Pulmonary artery endothelial cell (primary cell): ENCODE data around the gene GRIA4. TPM values are rescaled to one million over a fixed set of nuclear protein-coding genes. Genes with fewer than 3 reads are reported as not detected.

Experiments
- DNase-seq: peaks from one replicate; pipeline ENCODE4 v3.0.0-alpha.2; 2011; ENCODE audit warnings: low read depth, low spot score
- total RNA-seq: library from RNA; depleted of rRNA; stranded (reverse); fragments of >200 nt; gene quantifications from 2 replicates; pipeline ENCODE4 v1.2.3, GENCODE V29; 2014

GRIA4 gene
- total RNA-seq, 1 donor from 2014 or later, result 1.5 TPM

- no peak for DNase-seq
Measured at GRCh38 chr11:105636496-105636895, 26.6 kb downstream of the GRIA4 start.

- DNase-seq, result no peak
Measured at GRCh38 chr11:105639527-105639926, 29.7 kb downstream of the GRIA4 start.

- no peak for DNase-seq
Measured at GRCh38 chr11:105641433-105641832, 31.6 kb downstream of the GRIA4 start.

DNA sequence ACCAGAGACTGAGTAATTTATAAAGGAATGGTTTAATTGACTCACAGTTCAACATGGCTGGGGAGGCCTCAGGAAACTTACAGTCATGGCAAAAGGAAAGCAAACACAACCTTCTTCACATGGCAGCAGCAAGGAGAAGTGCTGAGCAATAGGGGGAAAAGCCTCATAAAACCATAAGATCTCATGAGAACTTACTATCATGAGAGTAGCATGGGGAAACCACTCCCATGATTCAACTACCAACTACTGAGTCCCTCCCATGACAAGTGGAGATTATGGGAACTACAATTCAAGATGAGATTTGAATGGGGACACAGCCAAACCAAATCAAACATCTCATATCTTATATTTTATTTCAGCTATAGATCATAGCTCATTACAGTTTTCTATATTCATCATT is 33.0 kb downstream of the GRIA4 start:
- no peak for DNase-seq

DNA sequence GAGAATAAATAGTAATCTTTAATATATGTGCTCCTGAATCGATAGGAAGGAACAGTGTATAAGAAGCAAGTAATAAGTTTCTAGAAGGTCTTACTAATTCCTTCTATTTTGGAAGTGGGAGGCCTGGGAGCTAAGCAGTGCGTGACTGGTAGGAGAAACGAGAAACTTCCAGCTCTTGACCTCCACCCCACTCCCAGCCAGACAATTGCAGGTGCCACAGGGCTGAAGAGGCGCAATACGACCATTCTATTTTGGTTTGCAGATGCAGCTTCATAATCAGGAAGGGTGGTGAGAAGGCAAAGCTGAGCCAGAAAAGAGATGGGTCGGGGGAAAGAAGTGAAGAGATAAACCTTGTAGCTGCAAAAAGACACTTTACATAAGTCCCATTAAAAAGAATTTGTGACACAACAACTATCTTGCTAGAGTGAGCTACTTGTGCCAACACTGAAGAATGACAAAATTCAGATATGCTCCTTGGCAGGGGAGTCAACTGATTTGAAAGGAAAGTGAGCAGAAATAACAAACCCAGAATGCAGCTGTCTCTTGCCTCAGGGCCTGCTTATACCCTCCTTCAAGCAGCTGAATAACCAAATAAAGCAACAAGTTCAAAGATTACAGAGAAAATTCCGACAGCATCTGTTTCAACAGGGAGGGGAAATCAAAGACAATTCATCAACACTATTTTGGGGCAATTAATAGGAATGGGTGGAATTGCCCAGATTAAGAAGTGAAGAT is 35.1 kb downstream of the GRIA4 start:
- no peak for DNase-seq

DNA sequence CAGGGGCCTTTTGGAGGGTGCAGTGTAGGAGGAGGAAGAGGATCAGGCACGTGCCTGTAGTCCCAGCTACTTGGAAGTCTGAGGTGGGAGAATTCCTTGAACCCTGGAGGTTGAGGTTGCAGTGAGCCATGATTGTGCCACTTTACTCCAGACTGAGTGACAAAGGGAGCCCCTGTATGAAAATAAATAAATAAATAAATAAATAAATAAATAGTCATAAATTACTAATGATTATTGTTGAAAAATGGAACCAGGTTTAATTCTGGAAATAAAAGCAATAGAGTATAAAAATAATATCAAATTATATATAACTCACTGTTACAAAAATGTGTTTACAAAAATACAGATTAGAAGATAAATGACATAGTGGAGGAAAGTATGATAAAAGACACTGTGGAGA is 37.9 kb downstream of the GRIA4 start:
- DNase-seq, result no peak

DNA sequence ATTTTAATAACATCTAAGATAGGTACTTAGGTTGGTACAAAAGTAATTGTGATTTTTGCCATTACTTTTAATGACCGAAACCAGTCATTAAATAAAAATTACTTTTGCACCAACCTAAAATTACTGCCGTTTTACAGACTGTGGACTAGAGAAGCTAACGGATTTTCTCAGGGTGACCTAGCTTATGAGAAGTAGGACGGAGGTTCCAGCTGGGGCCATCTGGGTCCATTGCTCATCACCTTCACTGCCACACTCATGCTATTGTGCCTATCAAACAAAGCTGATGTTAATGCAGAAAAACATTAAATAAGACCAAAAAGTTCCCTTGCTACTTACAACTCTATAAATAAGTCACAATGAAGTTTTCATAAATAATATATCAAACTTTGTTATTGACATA is 38.9 kb downstream of the GRIA4 start:
- no peak for DNase-seq

DNA sequence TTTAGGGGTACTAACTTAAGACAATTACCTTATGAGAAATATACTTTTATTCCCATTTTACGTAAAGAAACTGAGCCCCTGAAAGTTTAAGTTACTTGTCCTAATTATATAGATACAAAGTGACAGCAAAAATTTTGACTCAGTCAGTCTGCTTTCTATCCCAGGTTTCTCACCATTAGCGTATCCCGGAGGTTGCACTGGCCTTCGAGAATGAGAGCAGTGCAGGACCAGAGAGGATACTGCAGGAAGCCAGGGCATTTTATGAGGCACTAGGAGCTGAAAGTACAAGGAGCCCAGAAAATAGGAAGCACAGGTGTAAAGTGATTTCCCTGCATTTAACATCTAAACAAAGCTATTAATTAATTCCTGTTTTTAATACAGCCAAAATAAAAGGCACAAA is 55.4 kb downstream of the GRIA4 start:
- no peak for DNase-seq

GRCh38 chr11:105667441-105667840 is 57.6 kb downstream of the GRIA4 start:
- DNase-seq, result no peak

DNA sequence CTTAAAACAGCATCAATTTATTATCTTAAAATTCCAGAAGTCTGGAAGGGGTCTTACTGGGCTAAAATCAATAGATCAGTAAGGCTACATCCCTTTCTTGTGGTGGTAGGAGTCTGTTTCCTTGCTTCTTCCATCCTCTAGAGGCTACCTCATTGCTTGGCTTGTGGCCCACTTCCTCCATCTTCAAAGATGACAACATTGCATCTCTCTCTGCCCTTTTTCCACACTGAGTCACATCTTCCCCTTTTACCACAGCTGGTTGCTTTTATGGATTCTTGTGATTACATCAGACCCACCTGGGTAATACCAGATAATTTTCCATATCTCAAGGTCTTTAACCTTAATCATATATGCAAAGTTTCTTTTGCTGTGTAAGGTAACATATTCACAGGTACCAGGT is 60.9 kb downstream of the GRIA4 start:
- DNase-seq, result no peak

- DNase-seq, result peak; percentile 10
Measured at GRCh38 chr11:105673089-105673488, 63.2 kb downstream of the GRIA4 start.

- DNase-seq, result no peak
Measured at GRCh38 chr11:105689631-105690030, 79.8 kb downstream of the GRIA4 start.

DNA sequence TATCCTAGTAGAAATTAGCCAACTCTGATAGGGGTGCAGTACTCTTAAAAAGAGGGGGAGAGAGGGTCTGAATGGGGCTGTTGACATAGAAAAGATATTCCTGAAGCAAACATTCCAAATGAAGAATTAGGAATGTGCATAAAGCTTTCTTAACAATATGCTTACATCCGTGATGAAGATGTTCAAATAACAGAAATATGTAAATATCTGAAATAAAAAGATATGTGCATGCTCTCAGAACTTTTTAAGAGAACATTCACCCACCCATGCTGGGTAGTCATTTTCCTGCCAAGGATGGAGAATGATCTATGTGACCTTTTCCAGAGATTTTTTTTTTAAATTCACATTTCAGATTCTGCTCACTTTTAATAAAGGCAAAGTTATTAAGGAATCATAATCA is 80.6 kb downstream of the GRIA4 start:
- no peak for DNase-seq

DNA sequence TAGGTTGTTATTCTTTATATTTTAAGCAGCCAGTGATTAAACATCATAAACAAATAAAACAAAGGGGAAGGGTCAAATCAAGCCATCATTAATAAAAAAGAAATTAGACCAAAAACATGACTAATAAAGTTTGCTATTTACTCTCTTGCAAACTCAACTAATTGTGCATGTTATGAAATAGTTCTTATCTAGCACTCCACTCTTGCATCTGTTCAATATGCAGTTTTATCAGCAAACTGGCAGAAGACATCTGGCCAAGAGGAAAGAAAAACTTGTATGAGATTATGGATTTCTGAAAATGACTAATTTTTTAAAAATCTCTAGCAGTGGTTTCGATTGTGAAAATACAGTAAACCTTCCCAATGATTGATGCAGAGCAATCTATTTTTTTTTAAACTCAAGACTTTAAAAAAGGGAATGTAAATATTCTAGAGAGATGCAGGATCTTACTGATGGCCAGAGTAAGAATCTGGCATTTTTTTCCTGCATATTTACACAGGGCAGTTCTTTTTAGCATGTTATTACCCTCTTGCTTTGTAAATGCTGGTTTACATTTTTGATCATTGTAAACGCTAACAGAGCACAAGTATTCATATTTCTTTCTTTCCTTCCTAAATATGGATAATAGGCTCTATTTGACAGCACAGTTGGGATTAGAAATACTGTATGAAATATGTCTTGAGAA is 83.3 kb downstream of the GRIA4 start:
- peak; percentile 19 for DNase-seq

- no peak for DNase-seq
Measured at GRCh38 chr11:105696000-105696399, 86.1 kb downstream of the GRIA4 start.

DNA sequence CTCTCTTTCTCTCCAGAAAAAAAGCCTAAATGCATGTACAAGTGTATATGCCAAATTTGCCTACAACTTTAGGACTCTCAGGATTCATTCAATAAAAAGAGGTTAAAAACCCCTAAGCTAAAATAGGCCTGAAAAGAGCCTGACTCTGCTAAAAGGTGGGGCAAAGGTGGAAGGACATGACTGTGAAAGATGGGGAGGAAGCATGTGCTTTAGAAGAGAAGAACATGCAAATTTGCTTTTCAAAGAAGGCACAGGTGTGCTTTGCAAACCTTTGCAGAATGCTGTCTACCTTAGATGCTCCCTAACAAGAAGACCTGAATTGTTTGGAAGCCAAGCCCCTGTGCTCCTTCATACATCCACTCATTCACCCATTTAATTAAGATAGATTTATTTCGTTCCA is 87.4 kb downstream of the GRIA4 start:
- no peak for DNase-seq

GRCh38 chr11:105699203-105699602 is 89.3 kb downstream of the GRIA4 start:
- DNase-seq, result no peak

GRCh38 chr11:105700271-105700670 is 90.4 kb downstream of the GRIA4 start:
- DNase-seq, result no peak

DNA sequence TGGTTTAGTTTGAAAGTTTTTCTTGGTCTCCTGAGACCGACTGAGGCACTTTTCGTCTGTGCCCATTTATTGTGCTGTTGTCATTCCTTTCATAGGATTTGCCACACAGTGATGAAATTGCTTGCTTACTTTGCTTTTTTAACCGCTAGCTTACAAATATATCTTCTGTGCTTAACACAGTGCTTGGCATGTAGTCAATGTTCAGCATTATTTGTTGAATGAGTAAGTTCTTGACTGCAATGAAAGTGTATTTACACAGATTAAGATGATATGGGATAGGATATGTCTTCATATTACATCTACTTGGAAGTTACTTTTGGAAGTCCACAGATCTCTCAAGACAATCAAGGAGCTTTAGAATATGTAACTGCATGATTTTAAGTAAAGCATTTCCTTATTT is 91.2 kb downstream of the GRIA4 start:
- no peak for DNase-seq

GRCh38 chr11:105705786-105706530 is 96.1 kb downstream of the GRIA4 start:
- DNase-seq, result no peak

DNA sequence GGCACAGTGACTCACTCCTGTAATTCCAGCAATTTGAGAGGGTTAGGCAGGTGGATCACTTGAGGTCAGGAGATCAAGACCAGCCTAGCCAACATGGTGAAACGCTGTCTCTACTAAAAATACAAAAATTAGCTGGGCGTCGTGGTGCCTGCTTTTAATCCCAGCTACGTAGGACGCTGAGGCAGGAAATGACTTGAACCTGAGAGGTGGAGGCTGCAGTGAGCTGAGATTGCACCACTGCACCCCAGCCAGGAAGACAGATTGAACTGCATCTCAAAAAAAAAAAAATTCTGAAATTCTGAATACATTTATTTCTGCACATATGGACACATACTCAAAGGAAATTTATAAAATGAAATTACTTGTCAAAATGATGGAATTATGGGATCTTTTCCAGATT is 103.2 kb downstream of the GRIA4 start:
- no peak for DNase-seq

DNA sequence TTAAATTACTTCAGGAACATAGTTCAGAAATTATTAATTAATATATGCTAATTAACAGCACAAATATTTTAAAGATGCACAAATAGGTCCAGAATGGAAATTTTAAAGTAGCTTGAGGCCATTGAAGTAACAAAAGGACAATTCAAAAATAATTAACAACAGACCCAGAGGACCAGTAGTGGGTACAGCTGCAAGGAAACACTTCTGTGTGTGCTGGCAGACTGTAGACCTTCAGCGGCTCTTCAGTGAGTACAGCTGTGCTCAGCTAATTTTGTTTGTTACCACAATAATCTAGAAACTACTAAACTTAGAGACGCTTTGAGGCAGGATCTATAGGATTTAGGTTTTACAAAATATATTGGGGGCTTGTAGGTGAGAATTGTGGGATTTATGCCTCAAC is 103.8 kb downstream of the GRIA4 start:
- no peak for DNase-seq

DNA sequence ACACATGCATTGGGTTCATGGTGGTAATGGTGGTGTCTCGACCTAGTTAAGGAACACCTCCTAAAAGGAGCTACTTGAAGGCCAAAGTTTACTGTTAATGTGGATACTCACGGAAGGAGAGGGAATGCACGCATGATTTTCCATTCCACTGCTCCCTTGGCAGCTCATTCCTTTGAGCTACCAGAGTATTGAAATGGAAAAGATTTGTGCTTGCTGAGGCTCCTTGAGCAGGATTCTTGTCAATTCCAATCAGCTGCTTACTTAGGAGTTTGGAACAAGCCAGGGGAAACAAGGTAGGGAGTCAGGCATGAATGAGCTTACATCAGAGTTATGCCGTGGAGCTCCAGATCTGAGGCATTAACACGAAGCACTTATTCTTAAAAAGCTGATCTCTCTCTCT is 108.8 kb downstream of the GRIA4 start:
- DNase-seq, result no peak
